Hippocampal formation (tissue), 2 donors: ENCODE data around the gene PGBD1.
A peak's percentile ranks its signal among the peaks of the same experiment; 100 is the strongest.

Experiments used
- DNase-seq, 2 donors: peaks; one replicate each; lab custom pipeline; 2025; lab: John Stamatoyannopoulos, UW

Gene PGBD1, protein sequence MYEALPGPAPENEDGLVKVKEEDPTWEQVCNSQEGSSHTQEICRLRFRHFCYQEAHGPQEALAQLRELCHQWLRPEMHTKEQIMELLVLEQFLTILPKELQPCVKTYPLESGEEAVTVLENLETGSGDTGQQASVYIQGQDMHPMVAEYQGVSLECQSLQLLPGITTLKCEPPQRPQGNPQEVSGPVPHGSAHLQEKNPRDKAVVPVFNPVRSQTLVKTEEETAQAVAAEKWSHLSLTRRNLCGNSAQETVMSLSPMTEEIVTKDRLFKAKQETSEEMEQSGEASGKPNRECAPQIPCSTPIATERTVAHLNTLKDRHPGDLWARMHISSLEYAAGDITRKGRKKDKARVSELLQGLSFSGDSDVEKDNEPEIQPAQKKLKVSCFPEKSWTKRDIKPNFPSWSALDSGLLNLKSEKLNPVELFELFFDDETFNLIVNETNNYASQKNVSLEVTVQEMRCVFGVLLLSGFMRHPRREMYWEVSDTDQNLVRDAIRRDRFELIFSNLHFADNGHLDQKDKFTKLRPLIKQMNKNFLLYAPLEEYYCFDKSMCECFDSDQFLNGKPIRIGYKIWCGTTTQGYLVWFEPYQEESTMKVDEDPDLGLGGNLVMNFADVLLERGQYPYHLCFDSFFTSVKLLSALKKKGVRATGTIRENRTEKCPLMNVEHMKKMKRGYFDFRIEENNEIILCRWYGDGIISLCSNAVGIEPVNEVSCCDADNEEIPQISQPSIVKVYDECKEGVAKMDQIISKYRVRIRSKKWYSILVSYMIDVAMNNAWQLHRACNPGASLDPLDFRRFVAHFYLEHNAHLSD

DNA sequence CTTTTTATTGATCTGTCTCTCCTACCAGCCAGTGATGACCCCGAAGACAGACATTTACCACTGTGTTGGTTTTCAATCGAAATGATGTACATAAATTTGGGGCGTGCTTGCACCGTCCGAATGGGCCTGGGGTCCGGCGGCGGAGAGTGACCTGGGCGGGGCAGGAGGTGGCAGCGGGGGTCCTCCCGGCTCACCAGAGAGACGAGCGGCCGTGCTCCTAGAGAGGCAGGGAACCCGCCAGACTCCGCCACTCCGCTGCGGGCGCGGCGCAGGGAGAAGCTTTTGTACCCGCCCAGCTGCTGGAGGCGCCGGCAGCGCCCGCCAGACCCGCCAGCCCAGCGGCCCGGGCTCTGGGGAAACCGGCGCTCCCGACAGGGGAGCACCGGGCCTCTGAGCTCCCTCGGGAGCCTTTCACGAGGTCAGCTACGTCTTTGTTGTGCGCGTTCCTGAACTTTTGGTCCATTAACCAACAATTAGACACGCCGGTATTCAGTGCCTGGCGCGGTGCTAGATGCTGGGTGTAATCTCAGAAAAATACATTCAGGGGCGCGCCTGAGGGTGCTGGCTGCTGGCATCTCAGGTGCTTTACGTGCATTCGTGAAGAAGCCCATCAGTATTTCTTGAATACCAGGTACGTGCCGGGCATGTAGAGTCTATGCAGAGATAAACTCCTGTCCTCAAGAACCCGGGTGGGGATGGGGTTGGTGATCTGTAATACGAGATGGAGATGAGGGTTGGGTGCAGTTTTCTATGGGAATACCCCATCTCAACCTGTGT is at the start of gene PGBD1:
TSS of gene PGBD1 (plus strand) at position 285 of the 777 bp plus-strand sequence. CDS start 2,242 bp downstream, outside the sequence.
- DNase-seq = peak; percentile 28 to 38

DNA sequence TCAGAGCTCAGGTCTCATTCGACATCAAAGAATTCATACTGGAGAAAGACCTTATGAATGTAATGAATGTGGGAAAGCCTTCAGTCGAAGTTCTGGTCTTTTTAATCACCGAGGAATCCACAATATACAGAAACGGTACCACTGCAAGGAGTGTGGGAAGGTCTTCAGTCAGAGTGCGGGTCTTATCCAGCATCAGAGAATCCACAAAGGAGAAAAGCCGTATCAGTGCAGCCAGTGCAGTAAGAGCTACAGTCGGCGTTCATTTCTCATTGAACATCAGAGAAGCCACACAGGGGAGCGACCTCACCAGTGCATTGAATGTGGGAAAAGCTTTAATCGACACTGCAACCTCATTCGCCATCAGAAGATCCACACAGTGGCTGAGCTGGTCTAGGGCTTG is 48.6 kb upstream of the PGBD1 start:
- DNase-seq = no peak

DNA sequence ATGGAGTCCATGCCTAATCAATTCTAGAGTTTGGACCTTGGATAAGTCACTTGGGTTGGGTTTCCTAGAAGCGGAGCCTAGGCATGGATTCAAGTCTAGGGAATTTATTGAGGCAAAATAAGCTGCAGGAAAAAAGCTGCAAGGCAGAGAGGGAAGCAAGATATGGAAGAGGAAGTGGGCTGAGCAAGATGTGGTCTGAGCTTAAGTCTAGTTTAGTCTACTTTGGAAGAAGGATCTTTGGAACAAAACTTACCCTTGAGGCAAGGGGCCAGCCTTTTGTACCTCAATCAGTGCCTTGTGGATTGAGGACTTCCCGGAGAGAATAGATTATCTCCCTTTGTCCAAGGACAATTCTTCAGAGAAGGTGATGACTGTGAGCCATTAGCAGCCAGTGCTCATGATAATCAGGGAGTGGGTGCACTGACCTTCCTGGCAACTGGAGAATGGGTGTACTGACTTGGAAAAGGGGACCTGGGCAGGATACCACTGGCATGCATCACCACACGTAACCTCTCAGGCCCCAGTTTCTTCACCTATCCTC is 45.4 kb upstream of the PGBD1 start:
- DNase-seq = no peak

DNA sequence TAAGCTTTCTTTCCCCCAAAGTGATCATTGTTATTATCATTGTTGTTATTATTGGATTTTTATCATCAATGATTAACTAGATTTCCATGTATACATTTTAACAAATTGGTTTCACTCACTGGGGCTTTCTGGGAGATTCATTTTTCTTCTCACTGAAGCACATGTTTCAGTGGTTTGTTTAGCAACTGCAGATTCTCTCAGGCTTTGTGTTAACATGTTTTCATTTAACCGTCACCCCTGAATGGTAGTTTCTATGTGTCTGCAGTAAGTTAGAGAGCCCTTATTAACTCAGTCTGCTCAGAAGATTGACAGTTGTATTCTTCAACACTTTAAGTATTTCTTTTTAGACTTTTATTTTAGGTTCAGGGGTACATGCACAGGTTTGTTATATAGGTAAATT is 41.7 kb upstream of the PGBD1 start:
- no peak for DNase-seq

DNA sequence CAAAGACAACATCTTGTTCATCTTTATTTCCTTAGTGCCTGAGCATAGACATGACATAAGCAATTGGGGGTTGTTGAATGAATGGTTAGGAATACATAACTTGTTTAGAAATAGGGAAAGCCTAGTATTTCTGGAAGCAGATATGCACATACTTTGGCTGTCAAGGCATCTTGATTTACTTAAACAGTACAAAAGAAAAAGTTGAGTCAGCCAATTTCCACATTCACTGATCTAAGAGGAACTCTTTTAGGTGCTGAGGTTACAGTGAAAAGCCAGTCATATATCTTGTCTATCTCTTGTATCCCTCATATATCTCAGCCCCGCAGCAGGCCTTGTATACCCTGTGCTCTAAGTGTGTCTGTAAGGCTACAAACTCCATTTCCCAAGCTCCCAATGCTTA is 40.9 kb upstream of the PGBD1 start:
- DNase-seq = no peak

DNA sequence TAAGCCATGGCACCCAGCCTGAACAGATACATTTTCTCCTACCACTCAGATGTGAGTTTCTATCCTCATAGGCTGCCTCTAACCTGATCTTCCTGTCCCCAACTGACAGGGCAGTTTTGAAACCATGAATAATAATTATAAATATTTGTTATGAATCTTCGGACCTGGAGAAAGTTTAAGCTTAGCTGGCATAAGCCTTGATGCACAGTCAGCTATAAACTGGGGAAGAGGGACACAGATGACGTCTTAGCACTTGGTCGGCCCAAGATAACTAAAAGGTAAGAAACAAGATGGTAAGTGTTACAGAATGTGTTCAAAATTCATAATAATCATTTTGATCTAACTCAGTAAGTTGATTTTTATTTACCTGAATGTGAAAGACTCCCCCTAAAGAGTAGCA is 37.4 kb upstream of the PGBD1 start:
- DNase-seq = no peak

DNA sequence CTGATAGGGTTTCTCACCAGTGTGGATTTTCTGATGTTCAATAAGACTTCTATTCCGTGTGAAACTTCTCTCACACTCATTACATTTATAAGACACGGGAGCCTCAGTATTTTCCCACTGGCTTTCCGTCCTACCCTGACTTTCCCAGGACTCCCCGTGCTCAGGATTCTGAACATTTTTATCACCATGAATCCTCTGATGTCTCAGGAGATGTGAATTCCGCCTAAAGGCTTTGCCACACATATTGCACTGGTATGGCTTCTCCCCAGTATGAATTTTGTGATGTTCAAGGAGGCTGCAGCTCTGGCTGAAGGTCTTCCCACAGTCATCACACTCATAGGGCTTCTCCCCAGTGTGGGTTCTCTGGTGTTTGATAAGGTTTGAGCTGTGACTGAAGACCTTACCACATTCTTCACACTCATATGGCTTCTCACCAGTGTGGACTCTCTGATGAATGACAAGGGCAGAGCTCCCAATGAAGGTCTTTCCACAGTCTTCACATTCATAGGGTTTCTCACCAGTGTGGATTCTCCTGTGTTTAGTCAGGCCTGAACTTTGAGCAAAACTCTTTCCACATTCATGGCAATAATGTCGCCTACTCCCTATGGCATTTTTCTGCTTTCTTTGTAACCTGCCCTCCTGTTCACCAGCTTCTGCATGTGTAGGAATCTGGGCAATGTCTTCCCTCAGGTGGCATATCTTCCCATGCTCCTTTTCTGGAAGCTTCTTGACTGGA is 36.0 kb upstream of the PGBD1 start:
- no peak for DNase-seq

DNA sequence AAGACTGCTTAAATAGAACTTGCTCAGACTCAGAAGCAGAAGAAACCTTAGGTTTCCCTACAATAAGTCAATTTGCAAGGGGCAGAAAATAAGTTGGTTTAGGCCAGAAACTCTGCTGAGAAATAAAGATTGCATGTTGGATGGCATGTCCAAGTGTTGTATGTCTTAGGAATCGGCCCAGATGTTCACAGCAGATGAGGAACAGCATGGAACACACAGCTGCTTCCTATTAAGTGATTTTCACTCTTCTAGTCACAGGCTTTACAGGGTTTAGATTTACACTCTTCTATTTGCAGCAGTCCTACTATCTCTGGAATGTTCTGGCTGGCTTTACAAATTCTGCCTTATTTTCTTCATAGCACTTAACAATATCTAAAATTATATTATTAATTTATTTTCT is 32.5 kb upstream of the PGBD1 start:
- DNase-seq = no peak

DNA sequence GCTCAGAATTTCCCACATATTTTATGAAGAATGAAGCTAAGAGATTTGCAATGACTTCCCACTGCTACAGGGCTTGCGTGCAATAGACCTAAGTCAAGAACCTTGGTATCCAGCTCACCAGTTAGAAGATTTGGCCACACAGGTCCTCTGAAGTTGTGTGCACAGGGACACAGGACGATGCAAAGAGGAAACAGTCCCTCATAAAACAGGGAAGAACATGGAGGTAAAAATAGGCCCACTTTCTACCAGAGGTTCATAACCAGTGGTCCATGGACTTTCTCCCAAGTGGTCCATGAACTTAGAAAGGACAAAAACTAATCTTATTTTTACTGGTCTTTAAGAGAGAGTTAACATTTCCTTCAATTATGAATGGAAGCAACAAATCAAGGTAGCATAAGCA is 30.6 kb upstream of the PGBD1 start:
- no peak for DNase-seq

DNA sequence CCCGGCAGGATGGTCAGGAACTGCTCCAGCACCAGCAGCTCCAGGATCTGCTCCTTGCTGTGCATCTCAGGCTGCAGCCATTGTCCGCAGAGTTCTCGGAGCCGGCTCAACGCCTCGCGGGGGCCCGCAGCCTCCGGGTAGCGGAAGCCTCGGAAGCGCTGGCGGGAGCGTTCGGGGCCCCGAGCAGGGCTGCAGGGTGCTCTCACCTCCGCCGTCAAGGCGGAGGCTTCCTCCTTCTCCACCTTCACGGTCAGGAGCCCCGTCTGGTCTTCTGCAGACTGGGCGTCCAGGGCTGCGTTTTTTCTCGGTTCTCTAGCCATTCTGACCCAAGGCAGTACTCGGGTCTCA is 29.7 kb upstream of the PGBD1 start:
- DNase-seq = no peak

DNA sequence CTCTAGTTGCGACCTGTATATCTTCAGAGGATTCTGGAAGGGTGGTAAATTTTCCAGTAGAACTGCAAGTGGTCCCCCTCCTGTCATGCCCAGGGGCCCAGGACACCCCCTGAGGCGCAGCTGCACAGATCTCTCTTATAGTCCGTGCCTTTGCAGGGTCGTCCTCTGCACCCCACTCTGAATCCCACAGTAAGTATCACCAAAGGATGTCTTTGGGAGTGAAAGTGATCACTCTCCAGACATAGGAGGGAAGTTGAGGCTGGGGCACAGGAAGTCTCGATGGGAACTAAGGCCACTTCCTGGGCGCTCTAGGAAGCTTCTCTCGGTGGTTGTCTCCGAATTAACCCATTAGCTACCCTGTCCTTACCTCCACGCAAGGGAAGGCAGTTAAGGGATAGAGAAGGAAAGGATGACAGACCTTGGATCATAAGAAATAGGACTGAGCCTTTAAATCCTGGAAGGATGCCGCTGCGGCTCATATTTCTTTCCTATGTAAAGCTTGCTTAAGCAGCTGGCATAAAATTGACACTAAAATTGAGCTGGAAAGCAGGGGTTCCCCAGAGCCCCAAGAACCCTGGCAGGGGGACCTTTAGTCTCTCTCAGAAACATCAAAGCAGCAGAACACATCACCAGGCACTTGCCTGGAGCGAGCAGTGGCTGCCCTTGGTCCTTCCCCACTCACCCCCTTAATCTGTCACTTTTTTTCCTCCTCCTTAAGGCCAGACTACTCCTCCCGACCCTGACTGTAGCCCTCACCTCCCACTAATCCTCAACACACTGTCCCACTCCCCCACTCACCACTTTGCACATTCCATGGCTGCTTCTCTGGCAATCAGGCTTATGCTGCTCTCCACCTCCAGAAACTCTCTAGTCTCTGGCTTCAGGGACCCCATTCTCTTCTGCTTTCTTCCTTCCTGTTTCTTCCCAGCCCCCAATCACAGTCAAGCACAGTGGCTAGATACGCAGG is 29.1 kb upstream of the PGBD1 start, which contains the start of gene ZKSCAN4:
TSS of gene ZKSCAN4 (minus strand) at position 261 of the 967 bp plus-strand sequence. CDS start 289 bp downstream, outside the sequence.
- DNase-seq = peak; percentile 66 to 83

DNA sequence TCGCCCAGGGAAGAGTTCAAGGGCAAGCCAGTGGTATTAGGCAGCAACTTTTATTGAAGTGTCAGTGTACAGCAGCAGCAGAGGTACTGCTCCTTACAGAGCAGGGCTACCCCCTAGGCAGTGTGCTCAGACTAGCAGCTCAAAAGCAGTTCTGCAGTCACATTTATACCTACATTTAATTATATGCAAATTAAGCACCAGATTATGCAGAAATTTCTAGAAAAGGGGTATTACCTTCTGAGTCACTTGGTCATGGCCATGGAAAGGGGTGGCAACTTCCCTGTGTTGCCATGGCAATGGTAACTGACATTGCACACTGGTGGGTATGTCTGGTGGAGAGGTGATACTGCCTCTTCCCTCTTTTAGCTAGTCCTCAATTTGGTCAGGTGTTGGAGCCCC is 27.3 kb upstream of the PGBD1 start:
- DNase-seq = no peak

DNA sequence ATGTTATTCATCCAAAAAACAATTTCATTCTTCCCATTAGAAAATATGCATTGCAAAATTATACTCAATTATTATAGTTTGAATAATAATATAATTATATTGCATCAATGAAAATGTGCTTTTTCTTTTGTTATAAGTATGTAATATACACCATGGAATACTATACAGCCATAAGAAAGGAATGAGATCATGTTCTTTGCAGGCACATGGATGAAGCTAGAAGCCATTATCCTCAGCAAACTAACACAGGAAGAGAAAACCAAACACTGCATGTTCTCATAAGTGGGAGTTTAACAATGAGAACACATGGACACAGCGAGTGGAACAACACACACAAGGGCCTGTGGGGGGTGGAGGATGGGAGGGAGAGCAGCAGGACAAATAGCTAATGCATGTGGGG is 24.3 kb upstream of the PGBD1 start:
- no peak for DNase-seq

DNA sequence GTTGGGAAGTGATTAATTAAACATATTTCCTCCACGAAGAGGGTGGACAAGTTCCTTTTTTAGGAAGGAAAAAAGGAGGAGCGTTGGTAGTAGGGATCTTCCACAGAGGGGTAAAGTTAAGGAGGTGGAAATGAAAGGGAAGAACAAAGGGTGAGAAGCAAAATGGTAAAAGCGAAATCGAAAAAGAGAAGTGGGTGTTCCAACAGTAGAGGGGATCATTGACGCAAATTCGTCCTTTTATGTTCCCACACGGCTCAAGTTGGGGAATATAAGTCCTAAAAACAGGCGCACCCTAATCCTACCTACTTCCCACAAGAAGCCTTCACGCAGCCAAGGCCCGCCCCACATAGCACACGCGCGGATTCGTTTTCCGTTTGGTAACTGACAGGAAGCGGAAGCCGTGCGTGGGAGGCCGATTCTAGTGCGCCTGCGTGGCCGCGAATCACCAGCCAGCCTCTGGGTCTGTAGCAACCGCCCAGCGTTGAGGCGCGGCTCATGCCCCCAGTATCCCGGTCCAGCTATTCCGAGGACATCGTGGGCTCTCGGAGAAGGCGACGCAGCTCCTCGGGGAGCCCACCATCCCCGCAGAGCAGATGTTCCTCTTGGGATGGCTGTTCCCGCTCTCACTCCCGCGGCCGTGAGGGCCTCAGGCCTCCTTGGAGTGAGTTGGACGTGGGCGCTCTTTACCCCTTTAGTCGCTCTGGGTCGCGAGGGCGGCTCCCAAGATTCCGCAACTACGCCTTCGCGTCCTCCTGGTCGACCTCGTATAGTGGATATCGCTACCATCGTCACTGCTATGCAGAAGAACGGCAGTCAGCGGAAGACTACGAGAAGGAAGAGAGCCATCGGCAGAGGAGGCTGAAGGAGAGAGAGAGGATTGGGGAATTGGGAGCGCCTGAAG is 22.2 kb upstream of the PGBD1 start, which contains the start of gene NKAPL:
TSS of gene NKAPL (plus strand) at position 421 of the 901 bp plus-strand sequence. CDS start at position 496, 75 bp downstream.
- DNase-seq = peak in 1 of 2 donors; percentile 56

DNA sequence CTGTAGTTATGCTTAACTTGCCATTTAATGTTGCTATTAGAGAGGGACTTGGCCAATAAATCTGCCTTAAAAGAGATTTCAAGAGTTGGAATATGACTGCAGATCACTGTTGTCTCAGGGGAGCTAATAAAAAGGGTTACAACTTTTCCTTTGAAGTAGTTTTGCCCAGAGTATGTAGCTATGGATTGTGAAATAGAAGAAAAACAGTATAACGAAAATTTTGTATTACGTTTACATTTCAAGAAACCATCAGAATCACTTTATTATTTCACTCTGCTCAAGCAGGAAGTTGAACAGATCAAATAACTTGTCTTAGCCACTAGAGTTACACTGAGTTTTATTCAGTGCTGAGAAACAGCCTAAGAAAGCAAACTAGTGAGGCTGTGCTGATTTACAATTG is 17.4 kb upstream of the PGBD1 start:
- DNase-seq = no peak

DNA sequence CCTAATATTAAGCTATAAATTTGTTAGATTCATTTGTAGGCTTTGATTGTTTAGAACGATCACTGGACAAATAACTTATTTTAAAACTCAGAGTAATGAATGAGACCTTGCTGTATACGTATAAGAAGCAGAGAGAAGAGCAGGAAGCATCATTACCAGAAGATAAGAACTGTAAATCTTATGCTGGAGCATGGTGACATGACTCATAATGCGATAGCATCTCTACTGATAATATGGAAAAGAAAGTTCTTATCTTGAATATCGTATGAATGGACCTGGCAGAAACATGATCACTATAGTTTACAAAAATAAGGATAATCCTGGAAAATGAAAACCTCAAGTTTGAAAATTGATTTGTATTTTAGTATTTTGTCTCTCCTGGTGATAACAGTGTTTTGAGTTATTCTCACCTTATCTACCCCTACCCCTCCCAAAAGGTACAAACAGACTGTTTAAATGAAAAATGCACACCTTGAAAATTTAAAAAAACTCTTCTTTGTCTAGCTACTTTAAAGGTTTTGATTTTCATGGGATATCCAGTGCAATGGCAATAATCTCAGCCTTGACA is 16.5 kb upstream of the PGBD1 start:
- no peak for DNase-seq

DNA sequence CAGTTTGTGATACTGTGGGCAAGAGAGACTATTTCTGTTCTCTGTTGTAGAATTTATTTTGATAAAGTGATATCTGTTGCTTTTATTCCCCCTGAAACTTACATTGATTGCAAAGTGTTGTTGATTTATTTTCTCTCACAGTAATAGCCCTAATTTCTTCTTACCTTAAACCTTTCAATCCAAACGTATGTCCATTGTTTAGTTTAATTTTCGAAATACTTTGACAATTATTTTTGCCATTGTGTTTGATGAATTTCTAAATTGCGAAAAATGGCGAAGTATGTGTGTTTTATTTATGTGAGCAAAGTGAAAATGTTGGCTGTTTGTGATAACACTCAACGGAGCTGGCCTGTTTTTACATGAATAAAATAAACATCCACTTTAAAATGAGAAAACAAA is 14.8 kb upstream of the PGBD1 start:
- no peak for DNase-seq

DNA sequence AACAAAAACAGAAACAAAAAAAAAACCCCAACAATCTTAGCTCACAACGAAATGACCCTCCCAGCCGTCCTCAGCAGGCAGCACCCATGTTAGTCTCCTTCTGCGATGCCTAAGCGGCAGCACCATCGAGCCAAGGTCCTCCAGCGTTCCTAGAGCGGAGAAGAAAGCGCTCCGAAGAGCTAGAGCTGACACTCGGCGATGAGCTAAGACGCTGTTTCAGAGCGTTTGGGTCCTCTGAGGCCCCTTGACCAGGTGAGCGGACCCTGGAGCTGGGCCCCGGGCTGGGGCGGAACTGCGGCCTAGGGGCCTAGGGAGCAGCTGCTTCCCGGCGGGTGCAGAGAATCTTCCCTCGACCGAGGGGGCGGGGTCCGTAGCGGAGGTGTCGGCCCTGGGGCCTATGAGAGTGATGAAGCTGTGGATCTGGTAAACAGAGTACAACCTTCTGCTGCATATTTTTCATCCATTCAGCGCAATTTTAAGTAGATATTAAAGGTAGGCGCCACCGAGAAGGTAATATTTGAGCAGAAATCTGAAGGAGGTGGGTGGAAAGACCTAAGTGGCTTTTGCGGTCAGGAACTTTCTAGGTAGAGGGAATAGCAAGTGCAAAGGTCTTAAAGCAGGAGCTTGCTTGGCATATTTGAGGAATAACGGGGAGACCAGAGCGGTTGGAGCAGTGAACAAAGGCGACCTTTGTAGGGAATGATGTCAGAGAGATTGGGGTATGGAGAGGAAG is 14.2 kb upstream of the PGBD1 start, which contains the start of gene ZSCAN26:
TSS of gene ZSCAN26 (plus strand) at position 182 of the 733 bp plus-strand sequence. CDS start 4,777 bp downstream, outside the sequence.
- peak; percentile 75 to 91 for DNase-seq
